ENCODE data around the gene REN.

REN gene

GRCh38 chr1:204166219-204166618 lies at the start of gene REN:
REN (minus strand) TSS chr1:204166337; CDS start chr1:204166293, 44 bp downstream.
- DNase-seq: no peak

GRCh38 chr1:204213668-204214662 lies 47.8 kb upstream of the REN start, which contains the start of gene GOLT1A:
GOLT1A (minus strand) TSS chr1:204213988; CDS start chr1:204213906, 82 bp downstream.
- no peak for DNase-seq

- DNase-seq: no peak
These were observed 46.6 kb upstream of the REN start for GRCh38 chr1:204212715-204213114.

- no peak for DNase-seq
These were observed 44.9 kb upstream of the REN start for GRCh38 chr1:204211046-204211445.

- DNase-seq: no peak
These were observed 41.0 kb upstream of the REN start for GRCh38 chr1:204207136-204207616.

DNA sequence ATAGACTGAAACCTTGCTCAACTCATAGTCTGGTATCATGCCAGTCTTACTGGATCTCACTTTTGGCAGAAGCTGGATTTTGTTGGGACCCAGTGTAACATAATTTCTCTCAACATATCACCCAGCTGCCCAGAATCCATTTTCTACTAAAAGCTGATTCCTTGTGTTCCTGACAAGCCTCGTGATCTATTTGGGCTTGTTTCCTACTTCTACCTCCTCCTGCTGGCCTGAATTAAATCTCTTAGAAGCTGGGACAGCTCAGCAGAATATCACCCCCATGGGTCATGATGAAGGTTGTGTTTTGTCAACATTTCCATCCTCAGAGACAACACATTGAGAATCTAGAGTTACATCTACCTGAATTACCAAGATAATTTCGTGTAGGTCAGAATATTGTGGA lies 40.0 kb upstream of the REN start:
- DNase-seq: no peak

DNA sequence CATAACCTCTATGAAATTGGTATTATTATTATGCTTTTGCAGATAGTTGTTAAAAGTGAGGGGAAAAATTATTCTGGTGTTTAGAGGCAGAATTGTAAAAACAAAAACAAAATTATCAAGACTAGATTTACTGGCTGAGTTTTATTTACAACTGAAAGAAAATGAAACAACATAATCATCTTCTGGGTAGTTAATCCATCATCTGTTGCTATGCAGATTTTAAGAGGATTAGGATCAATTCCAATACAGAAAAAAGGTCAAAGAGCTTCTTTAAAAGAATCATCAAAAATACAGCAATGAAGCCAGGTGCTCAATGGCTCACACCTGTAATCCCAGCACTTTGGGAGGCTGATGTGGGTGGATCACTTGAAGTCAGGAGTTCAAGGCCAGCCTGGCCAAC lies 39.3 kb upstream of the REN start:
- no peak for DNase-seq

DNA sequence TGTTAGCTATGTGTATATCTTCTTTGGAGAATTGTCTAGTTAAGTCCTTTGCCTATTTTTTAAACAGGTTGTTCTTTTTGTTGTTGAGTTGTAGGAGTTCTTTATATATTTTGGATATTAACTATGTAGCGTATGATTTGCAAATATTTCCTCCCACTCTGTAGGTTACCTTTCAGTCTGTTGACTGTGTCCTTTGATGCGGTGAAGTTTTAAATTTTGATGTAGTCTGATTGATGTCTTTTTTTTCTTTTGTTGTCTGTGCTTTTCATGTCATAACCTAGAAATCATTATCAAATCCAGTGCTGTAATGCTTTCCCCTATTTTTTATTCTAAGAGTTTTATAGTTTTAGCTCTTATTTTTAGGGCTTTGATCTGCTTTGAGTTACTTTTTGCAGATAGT lies 38.8 kb upstream of the REN start:
- DNase-seq: no peak

- DNase-seq: no peak
These were observed 37.1 kb upstream of the REN start for GRCh38 chr1:204203206-204203767.

GRCh38 chr1:204202481-204202880 lies 36.3 kb upstream of the REN start:
- DNase-seq: no peak

- no peak for DNase-seq
These were observed 35.4 kb upstream of the REN start for GRCh38 chr1:204201348-204202040.

- DNase-seq: no peak
These were observed 33.4 kb upstream of the REN start for GRCh38 chr1:204199579-204199978.

- DNase-seq: no peak
These were observed 32.5 kb upstream of the REN start for GRCh38 chr1:204198348-204199340.

- no peak for DNase-seq
These were observed 30.9 kb upstream of the REN start for GRCh38 chr1:204197068-204197467.

DNA sequence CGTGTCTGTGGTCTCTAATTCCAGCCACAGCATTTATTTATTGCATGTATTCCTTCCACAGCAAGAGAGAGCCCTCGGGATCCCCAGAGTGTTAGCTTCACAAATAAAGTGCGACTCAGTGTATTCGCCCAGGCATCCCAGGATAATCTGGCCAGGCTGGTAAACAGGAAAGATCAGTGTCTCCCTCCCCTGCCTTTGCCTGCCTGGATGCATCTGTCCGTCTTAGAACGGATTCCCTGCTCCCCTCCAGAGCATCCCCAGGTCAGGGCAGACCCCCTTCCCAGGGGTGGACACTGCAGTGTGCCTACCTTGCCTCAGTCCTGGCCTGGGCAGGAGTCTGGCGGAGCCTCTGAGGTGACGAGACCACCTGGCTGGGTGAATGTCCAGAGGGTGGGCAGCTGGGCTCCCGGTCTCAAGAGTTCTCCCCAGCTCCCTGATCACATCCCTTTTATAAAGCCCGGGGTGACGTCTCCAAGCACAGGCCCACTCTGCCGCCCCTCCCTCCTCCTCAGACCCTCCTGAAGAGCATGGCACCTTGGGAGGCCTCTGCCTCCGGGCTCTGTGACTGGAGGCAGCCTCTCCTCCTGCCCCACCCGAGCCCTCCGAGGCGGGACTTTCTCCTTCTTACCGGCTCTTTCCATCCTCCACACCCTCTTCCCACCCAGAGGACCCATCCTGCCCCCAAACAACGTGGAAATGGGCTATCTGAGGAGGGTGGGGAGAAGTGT lies 30.1 kb upstream of the REN start, which contains the start of gene KISS1:
Gene KISS1, minus strand, starts transcription at position 424 of the 728 bp plus-strand sequence. CDS start 3,615 bp downstream, outside the sequence.
- no peak for DNase-seq

- no peak for DNase-seq
These were observed 28.6 kb upstream of the REN start for GRCh38 chr1:204194771-204195170.

DNA sequence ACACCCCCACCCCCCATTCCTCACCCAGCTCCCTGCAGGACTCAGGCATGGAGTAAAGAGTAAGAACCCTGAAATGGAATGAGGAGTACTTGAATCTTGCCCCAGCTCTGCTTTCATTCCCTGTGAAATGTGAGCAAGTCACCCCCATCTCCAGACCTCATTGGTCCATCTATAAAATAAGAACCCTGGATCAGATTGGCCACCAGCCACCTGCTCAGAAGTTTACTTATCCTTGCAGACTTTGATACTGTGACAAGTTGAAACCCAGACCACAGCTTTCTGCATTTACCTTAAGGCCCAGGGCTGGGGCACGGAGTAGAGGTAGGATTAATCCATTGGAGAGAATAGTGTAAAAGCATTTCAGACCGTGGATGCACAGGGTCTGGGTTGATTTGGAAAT lies 27.9 kb upstream of the REN start:
- DNase-seq: no peak

DNA sequence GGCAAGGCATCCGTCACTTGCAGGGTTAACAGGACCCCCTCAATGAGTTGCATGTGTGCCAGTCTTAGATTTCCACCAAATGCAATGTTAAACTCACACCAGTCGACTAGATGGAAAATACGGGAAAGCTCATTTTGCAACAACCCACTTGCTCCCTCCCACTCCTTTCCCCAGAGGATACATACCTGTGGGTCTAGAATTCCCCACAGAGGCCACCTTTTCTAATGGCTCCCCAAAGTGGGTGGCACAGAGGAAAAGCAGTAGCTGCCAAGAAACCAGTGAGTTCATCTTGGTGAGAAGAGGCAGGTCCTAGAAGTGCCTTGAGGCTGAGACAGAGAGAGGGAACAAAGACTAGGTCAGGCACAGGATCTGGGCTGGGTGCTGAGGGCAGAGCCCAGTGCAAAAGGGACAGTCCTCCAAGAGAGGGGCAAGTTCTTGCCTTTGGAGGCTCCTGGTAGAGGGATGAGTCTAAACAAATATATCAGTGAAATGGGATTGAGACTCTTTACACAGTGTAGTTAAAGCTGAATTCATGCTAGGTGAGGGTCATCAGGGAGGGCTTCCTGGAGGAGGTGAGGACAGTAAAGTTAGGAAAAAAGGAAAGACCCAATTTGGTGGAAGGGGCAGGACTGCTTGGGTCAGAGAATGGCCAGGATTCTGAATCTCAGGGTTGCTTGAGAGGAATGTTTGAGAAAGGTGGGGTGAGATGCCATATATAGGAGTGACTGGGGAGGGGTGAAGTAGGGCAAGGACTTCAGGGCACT lies 26.6 kb upstream of the REN start:
- DNase-seq: no peak

GRCh38 chr1:204192046-204192445 lies 25.9 kb upstream of the REN start:
- DNase-seq: no peak

GRCh38 chr1:204191456-204191855 lies 25.3 kb upstream of the REN start:
- no peak for DNase-seq

Measured in NCI-H2081 treated with DMSO at 0.1 percent for 48 hours (cell line).